Measurements from ENCODE around the gene PMPCA. TPM values are rescaled to one million over a fixed set of nuclear protein-coding genes. Genes with fewer than 3 reads are reported as not detected.

PMPCA gene
- total and polyA plus RNA-seq, 2 of the 8 experiments (the other 6 are each of a cell fraction or from before 2014, with no cell fraction given), result 60.0 to 88.2 TPM

DNA sequence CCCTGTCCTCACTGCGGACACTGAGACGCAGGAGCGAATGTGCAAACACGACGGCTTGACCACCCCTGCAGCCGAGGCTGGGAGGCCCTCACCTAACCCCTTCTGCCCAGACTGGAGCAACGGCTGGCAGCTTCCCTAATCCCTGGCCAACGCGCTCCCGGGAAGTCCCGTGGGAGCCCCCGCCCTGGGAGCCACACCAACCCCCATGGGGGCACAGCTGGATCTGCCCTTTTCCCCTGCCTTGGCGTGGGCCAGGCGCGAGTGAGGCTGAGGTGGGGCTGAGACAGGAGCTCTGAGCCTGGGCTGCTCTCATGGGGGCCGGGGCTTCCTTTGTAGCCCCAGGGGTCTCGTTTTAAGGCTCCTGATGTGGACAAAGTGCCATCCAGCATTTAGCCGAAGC, 42.3 kb upstream of the PMPCA start (continued):
- TF ChIP-seq, protein P1, sequence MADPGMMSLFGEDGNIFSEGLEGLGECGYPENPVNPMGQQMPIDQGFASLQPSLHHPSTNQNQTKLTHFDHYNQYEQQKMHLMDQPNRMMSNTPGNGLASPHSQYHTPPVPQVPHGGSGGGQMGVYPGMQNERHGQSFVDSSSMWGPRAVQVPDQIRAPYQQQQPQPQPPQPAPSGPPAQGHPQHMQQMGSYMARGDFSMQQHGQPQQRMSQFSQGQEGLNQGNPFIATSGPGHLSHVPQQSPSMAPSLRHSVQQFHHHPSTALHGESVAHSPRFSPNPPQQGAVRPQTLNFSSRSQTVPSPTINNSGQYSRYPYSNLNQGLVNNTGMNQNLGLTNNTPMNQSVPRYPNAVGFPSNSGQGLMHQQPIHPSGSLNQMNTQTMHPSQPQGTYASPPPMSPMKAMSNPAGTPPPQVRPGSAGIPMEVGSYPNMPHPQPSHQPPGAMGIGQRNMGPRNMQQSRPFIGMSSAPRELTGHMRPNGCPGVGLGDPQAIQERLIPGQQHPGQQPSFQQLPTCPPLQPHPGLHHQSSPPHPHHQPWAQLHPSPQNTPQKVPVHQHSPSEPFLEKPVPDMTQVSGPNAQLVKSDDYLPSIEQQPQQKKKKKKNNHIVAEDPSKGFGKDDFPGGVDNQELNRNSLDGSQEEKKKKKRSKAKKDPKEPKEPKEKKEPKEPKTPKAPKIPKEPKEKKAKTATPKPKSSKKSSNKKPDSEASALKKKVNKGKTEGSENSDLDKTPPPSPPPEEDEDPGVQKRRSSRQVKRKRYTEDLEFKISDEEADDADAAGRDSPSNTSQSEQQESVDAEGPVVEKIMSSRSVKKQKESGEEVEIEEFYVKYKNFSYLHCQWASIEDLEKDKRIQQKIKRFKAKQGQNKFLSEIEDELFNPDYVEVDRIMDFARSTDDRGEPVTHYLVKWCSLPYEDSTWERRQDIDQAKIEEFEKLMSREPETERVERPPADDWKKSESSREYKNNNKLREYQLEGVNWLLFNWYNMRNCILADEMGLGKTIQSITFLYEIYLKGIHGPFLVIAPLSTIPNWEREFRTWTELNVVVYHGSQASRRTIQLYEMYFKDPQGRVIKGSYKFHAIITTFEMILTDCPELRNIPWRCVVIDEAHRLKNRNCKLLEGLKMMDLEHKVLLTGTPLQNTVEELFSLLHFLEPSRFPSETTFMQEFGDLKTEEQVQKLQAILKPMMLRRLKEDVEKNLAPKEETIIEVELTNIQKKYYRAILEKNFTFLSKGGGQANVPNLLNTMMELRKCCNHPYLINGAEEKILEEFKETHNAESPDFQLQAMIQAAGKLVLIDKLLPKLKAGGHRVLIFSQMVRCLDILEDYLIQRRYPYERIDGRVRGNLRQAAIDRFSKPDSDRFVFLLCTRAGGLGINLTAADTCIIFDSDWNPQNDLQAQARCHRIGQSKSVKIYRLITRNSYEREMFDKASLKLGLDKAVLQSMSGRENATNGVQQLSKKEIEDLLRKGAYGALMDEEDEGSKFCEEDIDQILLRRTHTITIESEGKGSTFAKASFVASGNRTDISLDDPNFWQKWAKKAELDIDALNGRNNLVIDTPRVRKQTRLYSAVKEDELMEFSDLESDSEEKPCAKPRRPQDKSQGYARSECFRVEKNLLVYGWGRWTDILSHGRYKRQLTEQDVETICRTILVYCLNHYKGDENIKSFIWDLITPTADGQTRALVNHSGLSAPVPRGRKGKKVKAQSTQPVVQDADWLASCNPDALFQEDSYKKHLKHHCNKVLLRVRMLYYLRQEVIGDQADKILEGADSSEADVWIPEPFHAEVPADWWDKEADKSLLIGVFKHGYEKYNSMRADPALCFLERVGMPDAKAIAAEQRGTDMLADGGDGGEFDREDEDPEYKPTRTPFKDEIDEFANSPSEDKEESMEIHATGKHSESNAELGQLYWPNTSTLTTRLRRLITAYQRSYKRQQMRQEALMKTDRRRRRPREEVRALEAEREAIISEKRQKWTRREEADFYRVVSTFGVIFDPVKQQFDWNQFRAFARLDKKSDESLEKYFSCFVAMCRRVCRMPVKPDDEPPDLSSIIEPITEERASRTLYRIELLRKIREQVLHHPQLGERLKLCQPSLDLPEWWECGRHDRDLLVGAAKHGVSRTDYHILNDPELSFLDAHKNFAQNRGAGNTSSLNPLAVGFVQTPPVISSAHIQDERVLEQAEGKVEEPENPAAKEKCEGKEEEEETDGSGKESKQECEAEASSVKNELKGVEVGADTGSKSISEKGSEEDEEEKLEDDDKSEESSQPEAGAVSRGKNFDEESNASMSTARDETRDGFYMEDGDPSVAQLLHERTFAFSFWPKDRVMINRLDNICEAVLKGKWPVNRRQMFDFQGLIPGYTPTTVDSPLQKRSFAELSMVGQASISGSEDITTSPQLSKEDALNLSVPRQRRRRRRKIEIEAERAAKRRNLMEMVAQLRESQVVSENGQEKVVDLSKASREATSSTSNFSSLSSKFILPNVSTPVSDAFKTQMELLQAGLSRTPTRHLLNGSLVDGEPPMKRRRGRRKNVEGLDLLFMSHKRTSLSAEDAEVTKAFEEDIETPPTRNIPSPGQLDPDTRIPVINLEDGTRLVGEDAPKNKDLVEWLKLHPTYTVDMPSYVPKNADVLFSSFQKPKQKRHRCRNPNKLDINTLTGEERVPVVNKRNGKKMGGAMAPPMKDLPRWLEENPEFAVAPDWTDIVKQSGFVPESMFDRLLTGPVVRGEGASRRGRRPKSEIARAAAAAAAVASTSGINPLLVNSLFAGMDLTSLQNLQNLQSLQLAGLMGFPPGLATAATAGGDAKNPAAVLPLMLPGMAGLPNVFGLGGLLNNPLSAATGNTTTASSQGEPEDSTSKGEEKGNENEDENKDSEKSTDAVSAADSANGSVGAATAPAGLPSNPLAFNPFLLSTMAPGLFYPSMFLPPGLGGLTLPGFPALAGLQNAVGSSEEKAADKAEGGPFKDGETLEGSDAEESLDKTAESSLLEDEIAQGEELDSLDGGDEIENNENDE (IDR thresholded peaks at IDR 0.05; ENCODE audit: insufficient replicate concordance, low read length), result no peak
- TF ChIP-seq TAF1 (IDR thresholded peaks at IDR 0.05; ENCODE audit: low read depth, low read length) (no peak), POU5F1 (IDR thresholded peaks at IDR 0.05; ENCODE audit: low read depth, low read length) (no peak), YY1 (IDR thresholded peaks at IDR 0.05; ENCODE audit: low read depth, low read length) (no peak), SUZ12 (IDR thresholded peaks at IDR 0.05; ENCODE audit: low read length) (no peak), SP4 (IDR thresholded peaks at IDR 0.05; ENCODE audit: low read length) (no peak), CBX8 (IDR thresholded peaks at IDR 0.05; ENCODE audit: borderline replicate concordance, low read depth, low read length) (no peak), EZH2 (IDR thresholded peaks at IDR 0.05; ENCODE audit: low read depth, low read length, severe bottlenecking) (no peak), SP1 (IDR thresholded peaks at IDR 0.05; ENCODE audit: low read depth, low read length) (no peak), EGR1 (IDR thresholded peaks at IDR 0.05; ENCODE audit: borderline replicate concordance, low read depth, low read length) (no peak), SRF (IDR thresholded peaks at IDR 0.05; ENCODE audit: low read depth, low read length) (no peak)
- TF ChIP-seq, protein P2, sequence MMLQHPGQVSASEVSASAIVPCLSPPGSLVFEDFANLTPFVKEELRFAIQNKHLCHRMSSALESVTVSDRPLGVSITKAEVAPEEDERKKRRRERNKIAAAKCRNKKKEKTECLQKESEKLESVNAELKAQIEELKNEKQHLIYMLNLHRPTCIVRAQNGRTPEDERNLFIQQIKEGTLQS (IDR thresholded peaks at IDR 0.05; ENCODE audit: insufficient read depth, low read depth, low read length), result no peak

All from H1 (cell line).